ENCODE measurements around the gene SLTM.

DNA sequence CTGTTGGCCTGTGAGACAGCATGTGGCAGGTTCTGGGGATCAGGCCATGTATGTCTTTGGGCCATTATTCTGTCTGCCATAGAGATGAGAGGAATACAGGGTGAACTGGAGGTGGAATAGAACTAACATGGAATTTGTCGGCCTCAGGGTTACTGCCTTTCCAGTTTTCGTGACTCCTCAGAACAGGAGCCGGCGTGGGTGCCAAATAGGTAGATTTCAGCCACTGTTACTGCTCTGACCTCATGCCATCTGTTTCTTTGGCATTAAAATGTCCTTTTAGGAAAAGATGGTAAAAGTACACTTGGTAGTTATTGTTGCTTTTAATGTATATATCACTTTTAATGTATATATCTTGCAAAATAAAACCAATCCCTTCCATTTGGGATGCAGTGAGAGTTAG is 65.6 kb downstream of the SLTM start:
- TF ChIP-seq, protein P1, sequence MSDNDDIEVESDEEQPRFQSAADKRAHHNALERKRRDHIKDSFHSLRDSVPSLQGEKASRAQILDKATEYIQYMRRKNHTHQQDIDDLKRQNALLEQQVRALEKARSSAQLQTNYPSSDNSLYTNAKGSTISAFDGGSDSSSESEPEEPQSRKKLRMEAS (IDR thresholded peaks at IDR 0.05; ENCODE audit: low read depth, low read length): no peak
- TF ChIP-seq, protein P2, sequence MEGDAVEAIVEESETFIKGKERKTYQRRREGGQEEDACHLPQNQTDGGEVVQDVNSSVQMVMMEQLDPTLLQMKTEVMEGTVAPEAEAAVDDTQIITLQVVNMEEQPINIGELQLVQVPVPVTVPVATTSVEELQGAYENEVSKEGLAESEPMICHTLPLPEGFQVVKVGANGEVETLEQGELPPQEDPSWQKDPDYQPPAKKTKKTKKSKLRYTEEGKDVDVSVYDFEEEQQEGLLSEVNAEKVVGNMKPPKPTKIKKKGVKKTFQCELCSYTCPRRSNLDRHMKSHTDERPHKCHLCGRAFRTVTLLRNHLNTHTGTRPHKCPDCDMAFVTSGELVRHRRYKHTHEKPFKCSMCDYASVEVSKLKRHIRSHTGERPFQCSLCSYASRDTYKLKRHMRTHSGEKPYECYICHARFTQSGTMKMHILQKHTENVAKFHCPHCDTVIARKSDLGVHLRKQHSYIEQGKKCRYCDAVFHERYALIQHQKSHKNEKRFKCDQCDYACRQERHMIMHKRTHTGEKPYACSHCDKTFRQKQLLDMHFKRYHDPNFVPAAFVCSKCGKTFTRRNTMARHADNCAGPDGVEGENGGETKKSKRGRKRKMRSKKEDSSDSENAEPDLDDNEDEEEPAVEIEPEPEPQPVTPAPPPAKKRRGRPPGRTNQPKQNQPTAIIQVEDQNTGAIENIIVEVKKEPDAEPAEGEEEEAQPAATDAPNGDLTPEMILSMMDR (IDR thresholded peaks at IDR 0.05; ENCODE audit: low read depth, low read length): no peak
